HG03521 (cell line): ENCODE results near the gene CABP7.
"Not testable (repeated sequence)": the region's sequence is repeated elsewhere in the genome, so short reads cannot be mapped to it uniquely, and the experiment has no call there.

ENCODE experiments used
- ATAC-seq: cut with Tn5 transposase; IDR thresholded peaks from one replicate; pipeline ENCODE4 v1.9.1; 2021; ENCODE audit warnings: mild to moderate bottlenecking, moderate library complexity; ENCODE audit not compliant: unreplicated experiment

CABP7 gene

DNA sequence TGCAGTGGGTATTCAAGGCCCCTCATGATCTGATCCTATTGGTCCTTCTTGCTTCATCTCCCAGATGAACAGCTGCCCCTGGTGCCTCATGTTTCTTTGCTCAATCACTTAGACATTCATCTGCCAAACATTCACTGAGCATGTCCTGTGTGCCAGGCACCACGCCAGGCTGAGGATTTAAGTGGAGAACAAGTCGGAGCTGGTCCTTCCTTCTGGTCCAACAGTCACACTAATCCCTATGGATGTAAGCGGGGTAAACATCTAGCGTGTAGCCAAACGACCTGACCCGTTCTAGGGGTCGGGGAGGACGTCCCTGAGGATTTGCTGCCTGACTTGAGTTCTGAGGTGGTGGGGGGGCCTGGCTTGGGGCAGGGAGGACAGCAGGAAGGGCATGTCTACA is 25.1 kb downstream of the CABP7 start:
- no peak for ATAC-seq

DNA sequence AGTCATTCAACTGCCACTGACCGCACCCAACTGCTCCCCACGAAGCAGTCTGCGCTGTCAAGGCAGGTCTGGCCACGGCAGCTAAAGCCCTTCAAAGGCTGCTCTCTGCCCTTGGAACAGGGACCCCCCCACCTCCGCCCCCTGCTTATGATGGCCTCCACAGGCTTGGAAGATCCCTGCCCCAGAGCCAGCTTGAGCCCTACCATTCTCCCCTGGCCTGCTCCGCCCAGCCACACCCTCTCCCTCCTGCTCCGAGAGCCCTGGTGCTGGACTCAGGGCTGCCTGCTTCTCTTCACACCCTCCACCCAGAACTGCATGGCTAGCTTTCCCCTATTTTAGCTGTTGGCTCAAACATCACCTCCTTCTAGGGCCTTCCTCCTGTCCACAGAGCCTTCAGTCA is 28.0 kb downstream of the CABP7 start:
- no peak for ATAC-seq

DNA sequence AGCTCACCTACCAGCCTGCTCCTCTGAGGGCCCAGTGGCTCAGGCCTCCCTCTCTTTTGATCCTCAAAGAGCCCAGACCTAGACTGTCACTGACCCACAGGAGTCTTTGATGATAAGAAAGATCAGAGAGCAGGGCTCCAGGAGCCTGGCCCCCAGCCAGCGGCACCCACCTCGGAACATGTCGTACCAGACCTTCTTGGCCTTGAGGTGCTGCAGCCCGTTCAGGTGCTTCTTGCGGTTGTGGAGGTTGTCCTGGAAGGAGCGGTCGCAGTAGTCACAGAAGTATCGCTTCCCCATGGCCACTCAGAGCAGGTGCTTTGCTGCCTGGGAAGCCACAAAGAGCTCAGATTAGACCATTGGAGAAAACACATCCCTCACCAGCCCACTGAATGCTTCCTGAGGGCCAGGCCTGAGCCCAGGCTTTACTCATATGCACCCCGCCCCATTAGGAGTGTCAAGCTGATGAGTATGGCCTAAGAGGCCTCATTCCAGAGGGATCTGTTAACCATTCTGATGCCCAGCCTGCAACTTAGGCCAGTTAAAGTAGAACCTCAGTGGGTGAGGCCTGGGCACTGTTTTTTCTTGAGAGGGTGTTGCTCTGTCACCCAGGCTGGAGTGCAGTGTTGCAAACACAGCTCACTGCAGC is 28.6 kb downstream of the CABP7 start:
- ATAC-seq = no peak

DNA sequence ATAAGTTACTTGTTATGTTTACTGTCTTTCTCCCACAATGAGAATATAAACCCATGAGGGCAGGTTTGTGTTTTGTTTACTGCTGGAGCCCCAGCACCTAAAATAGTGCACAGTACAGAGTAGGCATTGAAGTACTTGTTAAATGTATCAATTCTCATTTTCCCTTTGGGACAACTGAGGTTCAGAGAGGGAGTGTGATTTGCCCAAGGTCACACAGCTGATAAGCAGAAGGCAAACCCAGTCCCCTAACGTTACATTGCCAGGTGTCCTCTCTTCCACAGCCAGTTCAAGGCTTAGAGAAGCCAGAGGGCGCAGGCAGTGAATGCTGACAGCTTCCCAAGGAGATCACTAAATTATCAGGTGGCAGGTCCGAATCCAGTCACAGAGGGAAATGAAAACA is 30.2 kb downstream of the CABP7 start:
- ATAC-seq = no peak

GRCh38 chr22:29750559-29751538 is 31.0 kb downstream of the CABP7 start:
- no peak for ATAC-seq

DNA sequence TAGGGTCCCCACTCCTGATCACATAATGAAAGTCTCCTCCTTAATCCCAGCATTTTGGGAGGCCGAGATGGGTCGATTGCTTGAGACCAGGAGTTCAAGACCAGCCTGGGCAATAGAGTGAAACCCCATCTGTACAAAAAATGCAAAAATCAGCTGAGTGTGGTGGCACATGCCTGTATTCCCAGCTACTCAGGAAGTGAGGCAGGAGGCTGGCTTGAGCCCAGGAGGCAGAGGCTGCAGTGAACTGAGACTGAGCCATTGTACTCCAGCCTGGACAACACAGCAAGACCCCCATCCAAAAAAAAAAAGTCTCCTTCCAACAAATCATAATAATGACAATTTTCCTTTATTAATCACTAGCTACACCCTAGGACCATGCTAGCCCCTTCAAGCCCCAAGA is 31.9 kb downstream of the CABP7 start:
- ATAC-seq = no peak

- no peak for ATAC-seq
Observed at GRCh38 chr22:29753808-29754657, 34.2 kb downstream of the CABP7 start.

DNA sequence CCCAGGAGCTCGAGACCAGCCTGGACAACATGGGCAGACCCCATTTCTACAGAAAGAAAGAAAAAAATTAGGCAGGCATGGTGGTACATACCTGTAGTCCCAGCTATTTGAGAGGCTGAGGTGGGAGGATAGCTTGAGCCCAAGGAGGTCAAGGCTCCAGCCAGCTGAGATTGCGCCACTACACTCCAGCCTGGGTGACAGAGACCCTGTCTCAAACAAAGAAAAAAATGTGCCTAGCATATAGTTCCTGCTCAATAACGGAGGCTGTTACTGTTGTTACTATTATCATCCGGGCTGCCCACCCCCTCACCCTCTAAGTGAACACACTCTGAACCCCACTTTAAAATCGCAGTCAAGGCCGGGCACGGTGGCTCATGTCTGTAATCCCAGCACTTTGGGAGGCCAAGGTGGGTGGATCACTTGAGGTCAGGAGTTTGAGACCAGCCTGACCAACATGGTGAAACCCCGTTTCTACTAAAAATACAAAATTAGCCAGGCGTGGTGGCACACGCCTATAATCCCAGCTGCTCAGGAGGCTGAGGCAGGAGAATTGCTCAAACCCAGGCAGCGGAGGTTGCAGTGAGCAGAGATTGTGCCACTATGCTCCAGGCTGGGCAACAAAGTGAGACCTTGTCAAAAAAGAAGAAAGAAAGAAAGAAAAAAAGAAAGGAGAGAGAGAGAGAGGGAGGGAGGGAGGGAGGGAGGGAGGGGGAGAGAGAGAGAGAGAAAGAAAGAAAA is 35.0 kb downstream of the CABP7 start:
- ATAC-seq = not testable (repeated sequence)

DNA sequence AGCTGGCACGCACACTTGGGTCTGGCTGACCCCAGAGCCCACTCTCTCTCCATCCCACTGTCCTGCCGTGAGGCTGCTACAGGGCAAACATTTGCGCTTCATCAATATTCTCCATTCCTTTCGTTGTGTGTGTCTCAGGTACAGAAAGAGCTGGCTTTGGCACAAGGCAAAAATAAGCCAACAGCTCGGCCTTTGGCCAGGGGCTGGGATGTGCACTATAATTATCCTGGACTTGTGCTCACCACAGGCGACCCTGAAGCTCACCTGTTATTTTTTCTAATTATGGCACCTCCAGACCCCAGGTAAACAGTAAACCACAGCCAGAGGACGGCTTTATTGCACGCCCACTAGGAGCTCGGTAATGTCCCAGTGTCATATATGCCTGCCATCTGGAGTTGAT is 36.1 kb downstream of the CABP7 start:
- no peak for ATAC-seq

DNA sequence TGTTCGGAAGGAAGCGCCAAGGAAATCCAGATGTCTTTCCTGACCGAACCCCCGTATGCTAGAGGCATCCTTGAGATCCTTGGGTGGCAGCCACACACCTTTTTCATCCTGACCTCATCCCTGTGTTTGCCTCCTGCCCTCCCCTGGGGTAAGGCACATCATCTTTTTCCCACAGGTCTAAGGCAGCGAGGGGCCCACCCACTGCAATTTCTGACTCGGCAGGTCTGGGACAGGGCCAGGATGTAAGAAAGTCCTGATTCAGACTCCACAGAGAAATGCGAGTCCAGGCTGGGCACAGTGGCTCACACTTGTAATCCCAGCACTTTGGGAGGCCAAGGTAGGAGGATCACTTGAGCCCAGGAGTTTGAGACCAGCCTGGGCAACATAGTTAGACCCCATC is 36.5 kb downstream of the CABP7 start:
- no peak for ATAC-seq

- no peak for ATAC-seq
Observed at GRCh38 chr22:29757096-29757495, 37.3 kb downstream of the CABP7 start.

DNA sequence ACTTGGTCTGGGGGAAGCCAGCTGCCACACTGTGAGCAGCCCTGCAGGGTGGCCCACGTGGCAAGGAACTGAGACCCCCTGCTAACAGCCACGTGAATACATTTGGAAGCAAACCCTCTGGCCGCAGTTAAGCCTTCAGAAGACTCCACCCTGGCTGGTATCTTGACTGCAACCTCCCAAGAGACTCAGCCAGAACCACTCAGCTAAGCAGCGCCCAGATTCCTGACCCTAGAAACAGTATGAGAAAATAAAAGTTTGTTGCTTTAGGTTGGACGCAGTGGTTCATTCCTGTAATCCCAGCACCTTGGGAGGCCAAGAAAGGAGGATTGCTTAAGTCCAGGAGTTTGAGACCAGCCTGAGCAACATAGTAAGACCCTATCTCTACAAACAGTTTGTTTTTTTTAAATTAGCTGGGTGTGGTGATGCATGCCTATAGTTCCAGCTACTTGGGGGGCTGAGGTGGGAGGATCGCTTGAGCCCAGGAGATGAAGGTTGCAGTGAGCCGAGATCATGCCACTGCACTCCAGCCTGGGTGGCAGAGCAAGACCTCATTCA is 38.3 kb downstream of the CABP7 start:
- ATAC-seq = no peak

DNA sequence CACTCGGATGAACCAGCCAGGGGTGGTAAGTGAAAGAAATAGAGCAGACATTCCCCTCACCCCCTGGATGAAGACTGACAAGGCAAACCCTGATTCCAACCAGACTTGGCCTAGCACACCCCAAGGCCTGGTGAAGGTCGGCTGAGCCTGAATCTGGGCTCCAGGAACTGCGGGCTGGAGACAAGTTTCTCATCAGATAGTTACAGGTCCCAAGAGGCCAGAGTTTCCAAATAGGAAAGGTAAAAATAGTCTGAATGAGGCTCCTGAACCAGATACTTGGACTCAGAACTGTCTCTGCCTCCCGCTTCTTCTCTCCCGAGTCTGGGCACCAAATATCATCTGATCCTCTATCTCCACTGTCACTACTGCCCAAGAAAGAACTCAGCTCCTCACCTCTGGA is 39.2 kb downstream of the CABP7 start:
- ATAC-seq = no peak

DNA sequence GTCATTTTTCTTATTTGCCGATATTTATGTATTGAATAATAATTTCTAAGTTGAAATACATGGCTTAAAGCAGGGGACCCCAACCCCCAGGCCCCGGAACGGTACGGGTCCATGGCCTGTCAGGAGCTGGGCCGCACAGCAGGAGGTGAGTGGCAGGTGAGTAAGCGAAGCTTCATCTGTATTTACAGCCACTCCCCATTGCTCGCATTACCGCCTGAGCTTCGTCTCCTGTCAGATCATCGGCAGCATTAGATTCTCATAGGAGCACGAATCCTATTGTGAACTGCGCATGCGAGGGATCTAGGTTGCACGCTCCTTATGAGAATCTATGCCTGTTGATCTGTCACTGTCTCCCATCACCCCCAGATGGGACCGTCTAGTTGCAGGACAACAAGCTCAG is 42.5 kb downstream of the CABP7 start:
- ATAC-seq = no peak

DNA sequence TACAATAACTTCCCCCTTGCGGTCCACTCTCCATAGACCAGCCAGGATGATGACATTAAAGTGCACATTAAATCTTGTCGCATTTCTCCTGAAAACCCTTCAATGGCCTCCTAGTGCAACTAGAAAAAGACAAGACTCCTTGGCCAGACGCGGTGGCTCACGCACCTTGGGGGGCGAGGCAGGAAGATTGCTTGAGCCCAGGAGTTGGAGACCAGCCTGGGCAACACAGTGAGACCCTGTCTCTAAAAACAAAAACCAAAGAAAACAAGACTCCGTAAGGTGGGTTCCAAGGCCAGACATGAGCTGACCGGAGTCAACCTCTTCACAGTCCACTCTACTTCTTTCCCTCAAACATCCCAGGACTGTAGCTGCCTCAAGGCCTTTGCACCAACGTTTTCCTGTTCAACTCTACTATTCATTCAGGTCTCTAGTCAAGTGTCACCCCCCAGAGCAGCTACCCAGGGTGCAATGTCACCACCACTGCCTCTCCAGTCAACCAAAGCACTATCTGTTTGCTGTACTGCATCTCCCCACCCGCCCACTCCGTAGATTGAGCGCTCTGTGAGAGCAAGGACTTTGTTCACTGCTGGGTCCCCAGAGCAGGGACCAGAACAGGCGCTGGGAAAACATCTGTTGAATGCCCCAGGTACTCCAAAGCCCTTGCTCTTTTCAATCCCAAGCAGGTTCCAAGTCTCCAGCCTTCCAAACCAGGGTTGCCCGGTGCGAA is 46.3 kb downstream of the CABP7 start:
- no peak for ATAC-seq

- ATAC-seq = peak; percentile 91
Observed at GRCh38 chr22:29766632-29767170, 46.9 kb downstream of the CABP7 start, which contains the start of gene ZMAT5. ZMAT5 (minus strand) TSS chr22:29767007; CDS start chr22:29748544, 18,463 bp downstream.

- peak; percentile 60 for ATAC-seq
Observed at GRCh38 chr22:29767171-29768051, 47.6 kb downstream of the CABP7 start, which contains the start of gene UQCR10. UQCR10 (plus strand) TSS chr22:29767369; CDS start chr22:29767399, 30 bp downstream.

GRCh38 chr22:29768052-29768693 is 48.4 kb downstream of the CABP7 start:
- ATAC-seq = no peak
